Ishikawa (cell line): ENCODE results near the gene DNAH6.

Experiments used
- CREB1 ChIP-seq: IDR thresholded peaks from 2 replicates; pipeline ENCODE4 v1.6.1; 2012; ENCODE audit warnings: low read depth
- EGR1 ChIP-seq: IDR thresholded peaks from 2 replicates; pipeline ENCODE4 v1.6.1; 2012
- EP300 ChIP-seq: IDR thresholded peaks from 2 replicates; pipeline ENCODE4 v1.6.1; 2012; ENCODE audit warnings: borderline replicate concordance
- FOXM1 ChIP-seq: IDR thresholded peaks from 2 replicates; pipeline ENCODE4 v1.6.1; 2012; ENCODE audit warnings: low read depth, borderline replicate concordance
- NFIC ChIP-seq: IDR thresholded peaks from 2 replicates; pipeline ENCODE4 v1.6.1; 2012
- RAD21 ChIP-seq: IDR thresholded peaks from 2 replicates; pipeline ENCODE4 v1.6.1; 2012; ENCODE audit warnings: low read depth
- TAF1 ChIP-seq: IDR thresholded peaks from 2 replicates; pipeline ENCODE4 v1.6.1; 2012; ENCODE audit warnings: low read depth, mild to moderate bottlenecking
- TCF12 ChIP-seq: IDR thresholded peaks from 2 replicates; pipeline ENCODE4 v1.6.1; 2012; ENCODE audit warnings: low read depth
- TEAD4 ChIP-seq: IDR thresholded peaks from 2 replicates; pipeline ENCODE4 v1.6.1; 2012
- YY1 ChIP-seq: IDR thresholded peaks from 2 replicates; pipeline ENCODE4 v1.6.1; 2012; ENCODE audit warnings: low read depth
- ZBTB7A ChIP-seq: IDR thresholded peaks from 2 replicates; pipeline ENCODE4 v1.6.1; 2012; ENCODE audit warnings: low read depth
- TF ChIP-seq, protein P1 (sequence below): IDR thresholded peaks from 2 replicates; pipeline ENCODE4 v1.6.1; 2012
- TF ChIP-seq, protein P2 (sequence below): IDR thresholded peaks from 2 replicates; pipeline ENCODE4 v1.6.1; 2012; ENCODE audit warnings: low read depth, mild to moderate bottlenecking
- TF ChIP-seq, protein P3 (sequence below): IDR thresholded peaks from 2 replicates; pipeline ENCODE4 v1.6.1; 2012

The DNAH6 gene

DNA sequence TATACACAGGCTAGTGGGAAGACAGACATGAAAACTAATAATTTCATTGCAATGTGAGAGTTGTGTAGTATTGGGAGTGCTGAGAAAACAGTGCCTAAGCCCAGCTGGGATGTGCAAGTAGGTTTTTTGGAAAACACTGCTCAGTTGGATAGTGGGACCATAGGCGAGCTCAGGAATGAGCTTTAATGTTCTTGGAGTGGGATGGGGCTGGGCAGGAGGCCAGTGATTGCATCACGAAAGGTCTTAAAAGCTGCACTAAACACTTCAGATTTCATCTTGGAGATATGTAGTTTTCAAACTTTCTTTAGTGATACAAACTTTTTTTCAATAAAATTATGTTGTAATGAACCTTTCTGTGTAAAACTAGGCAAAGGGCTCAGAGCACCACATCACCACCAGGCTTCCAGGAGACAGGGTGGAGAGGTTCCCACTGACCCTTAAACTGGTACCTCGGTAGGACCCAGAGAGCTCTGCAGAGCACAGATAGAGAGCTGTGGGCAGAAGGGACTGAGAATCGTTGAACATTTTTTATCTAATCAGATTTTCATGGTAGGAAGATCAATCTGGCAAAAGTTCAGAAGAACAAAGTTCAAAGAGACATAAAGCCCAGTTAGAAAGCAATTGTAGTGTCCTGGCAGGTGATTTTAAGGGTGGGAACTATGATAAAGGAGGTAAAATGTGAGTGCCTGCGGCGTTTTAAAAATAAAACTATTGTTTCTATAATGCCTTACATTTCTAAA, 188.4 kb downstream of the DNAH6 start:
- no peak for TF ChIP-seq TCF12

DNA sequence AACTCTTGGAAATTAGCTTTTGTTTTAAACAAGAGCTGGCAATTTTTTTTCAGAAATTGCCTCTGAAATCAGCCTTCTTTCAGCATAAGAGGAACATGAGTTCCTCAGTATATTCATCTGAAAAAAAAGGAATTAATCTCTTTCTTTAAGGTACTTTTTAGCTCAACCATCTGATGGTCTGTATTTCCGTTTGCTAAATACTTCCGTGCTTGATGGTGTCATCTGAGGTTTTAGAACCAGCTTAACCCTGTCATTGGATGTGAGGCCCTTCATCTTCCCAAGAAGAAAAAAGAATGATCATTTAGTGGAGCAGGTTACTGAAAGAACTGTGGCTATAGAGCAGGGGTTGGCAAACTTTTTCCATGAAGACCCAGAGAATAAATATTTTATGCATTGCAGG, 189.6 kb downstream of the DNAH6 start:
- TF ChIP-seq YY1 = no peak
- TF ChIP-seq ZBTB7A = no peak
- TF ChIP-seq, protein P1, sequence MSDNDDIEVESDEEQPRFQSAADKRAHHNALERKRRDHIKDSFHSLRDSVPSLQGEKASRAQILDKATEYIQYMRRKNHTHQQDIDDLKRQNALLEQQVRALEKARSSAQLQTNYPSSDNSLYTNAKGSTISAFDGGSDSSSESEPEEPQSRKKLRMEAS = no peak
- no peak for TF ChIP-seq TEAD4

DNA sequence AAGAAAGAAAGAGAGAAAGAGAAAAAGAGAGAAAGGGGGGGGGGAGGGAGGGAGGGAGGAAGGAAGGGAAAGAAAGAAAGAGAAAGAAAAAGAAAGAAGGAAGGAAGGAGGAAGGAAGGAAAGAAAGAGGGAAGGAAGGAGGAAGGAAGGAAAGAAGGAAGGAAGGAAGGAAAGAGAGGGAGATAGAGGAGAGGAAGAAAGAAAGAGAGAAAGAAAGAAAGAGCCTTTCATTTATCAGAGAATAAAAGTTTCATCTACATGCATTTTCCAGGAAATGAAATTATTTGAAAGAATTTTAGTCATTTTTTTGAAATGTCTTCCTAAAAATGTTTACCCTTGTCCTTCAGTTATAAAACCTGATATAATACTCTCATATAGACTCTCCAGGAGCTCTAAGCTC, 192.1 kb downstream of the DNAH6 start:
- no peak for TF ChIP-seq RAD21
- TF ChIP-seq, protein P1 = no peak
- TF ChIP-seq, protein P2, sequence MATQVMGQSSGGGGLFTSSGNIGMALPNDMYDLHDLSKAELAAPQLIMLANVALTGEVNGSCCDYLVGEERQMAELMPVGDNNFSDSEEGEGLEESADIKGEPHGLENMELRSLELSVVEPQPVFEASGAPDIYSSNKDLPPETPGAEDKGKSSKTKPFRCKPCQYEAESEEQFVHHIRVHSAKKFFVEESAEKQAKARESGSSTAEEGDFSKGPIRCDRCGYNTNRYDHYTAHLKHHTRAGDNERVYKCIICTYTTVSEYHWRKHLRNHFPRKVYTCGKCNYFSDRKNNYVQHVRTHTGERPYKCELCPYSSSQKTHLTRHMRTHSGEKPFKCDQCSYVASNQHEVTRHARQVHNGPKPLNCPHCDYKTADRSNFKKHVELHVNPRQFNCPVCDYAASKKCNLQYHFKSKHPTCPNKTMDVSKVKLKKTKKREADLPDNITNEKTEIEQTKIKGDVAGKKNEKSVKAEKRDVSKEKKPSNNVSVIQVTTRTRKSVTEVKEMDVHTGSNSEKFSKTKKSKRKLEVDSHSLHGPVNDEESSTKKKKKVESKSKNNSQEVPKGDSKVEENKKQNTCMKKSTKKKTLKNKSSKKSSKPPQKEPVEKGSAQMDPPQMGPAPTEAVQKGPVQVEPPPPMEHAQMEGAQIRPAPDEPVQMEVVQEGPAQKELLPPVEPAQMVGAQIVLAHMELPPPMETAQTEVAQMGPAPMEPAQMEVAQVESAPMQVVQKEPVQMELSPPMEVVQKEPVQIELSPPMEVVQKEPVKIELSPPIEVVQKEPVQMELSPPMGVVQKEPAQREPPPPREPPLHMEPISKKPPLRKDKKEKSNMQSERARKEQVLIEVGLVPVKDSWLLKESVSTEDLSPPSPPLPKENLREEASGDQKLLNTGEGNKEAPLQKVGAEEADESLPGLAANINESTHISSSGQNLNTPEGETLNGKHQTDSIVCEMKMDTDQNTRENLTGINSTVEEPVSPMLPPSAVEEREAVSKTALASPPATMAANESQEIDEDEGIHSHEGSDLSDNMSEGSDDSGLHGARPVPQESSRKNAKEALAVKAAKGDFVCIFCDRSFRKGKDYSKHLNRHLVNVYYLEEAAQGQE = no peak
- no peak for TF ChIP-seq NFIC
- TF ChIP-seq TEAD4 = no peak
- TF ChIP-seq EP300 = no peak
- no peak for TF ChIP-seq FOXM1
- TF ChIP-seq EGR1 = no peak
- no peak for TF ChIP-seq YY1
- no peak for TF ChIP-seq CREB1

DNA sequence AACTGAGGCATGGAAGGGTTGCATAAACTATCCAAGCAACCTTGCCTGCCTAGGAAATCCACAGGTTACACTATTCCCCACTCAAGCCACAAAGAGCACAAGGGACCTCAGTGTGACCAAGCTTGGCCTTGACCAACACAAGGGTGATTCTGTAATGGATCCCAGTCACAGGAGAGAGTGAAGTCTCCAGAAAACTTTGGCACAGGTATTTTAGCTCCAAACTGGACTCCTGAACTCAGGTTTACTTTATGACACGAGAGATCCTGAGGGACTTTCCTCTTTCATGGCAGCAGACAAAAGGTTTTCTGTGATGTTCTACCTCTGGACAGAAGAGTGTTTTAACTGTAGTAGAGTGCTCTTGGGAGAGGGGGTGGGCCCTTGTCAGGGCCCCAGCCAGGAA, 195.4 kb downstream of the DNAH6 start:
- TF ChIP-seq FOXM1 = no peak
- no peak for TF ChIP-seq ZBTB7A
- TF ChIP-seq EP300 = no peak
- no peak for TF ChIP-seq RAD21
- TF ChIP-seq CREB1 = no peak

DNA sequence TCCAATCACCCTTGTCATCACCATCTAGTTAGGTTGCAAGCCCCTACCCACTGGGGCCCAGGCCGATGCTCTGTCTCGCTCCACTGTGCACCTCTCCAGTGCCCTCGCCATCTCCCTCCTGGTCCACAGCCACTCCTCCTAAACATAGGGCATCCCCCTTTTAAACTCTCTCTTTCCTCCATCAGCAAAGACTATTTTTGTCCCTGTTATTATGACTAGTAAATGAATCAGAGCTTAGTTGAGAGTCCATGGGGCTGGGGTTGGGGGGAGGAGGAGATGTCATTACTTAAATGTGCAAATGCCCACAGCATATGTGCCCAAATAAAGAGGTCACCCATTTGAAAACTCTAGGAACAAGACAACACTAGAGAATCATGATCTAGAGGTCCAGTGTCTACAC, 197.1 kb downstream of the DNAH6 start:
- no peak for TF ChIP-seq FOXM1
- no peak for TF ChIP-seq TAF1
- TF ChIP-seq, protein P1 = no peak
- no peak for TF ChIP-seq TEAD4
- TF ChIP-seq NFIC = no peak
- no peak for TF ChIP-seq TCF12
- no peak for TF ChIP-seq EP300
- TF ChIP-seq RAD21 = no peak
- TF ChIP-seq, protein P2 = no peak
- TF ChIP-seq, protein P3, sequence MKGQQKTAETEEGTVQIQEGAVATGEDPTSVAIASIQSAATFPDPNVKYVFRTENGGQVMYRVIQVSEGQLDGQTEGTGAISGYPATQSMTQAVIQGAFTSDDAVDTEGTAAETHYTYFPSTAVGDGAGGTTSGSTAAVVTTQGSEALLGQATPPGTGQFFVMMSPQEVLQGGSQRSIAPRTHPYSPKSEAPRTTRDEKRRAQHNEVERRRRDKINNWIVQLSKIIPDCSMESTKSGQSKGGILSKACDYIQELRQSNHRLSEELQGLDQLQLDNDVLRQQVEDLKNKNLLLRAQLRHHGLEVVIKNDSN = no peak
- TF ChIP-seq EGR1 = no peak
- TF ChIP-seq YY1 = no peak
- TF ChIP-seq ZBTB7A = no peak
- TF ChIP-seq CREB1 = no peak

DNA sequence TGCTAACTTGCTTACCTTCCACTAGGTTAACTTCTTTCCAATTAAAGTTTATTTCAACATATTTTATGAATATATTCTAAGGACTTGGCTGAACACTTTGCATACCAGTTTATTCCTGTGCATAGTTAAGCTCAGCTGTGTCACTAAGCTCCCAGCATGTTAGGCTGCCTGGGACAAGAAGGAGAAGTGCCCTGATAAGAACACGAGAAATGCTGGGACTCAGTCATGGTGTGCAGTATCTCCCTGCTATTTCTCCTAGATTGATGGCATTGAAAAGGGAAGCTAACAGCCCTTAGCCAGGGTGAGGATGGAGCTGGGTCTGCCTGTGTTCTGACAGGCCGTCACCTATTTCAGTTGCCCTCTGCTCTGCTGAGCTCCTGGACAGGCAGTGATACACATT, 200.3 kb downstream of the DNAH6 start:
- no peak for TF ChIP-seq CREB1
- TF ChIP-seq EGR1 = no peak

DNA sequence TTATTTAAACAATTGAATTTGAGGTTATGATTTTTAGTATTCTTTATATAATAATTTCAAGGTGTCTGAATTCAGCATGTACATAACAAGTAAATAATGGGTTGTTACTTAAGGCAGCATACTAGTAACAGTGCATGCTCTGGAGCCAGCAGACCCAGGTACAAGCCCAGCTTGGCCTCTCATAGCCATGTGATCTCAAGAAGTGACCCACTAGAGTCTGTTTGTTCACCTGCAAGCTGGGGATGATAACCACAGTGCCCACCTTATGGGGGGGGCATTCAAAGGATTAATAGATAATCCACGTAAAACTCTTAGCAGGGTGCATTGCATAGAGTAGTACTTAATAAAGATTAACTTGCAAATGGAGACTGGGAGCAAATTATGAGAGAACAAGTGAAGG, 201.0 kb downstream of the DNAH6 start:
- TF ChIP-seq, protein P2 = no peak
- TF ChIP-seq RAD21 (no peak), YY1 (no peak), TEAD4 (no peak), FOXM1 (no peak), EGR1 (no peak), NFIC (no peak), ZBTB7A (no peak), TAF1 (no peak), CREB1 (no peak)
- TF ChIP-seq, protein P1 = no peak
- TF ChIP-seq, protein P3 = no peak
